Measurements from ENCODE around the gene SPSB4.

Gene SPSB4

GRCh38 chr3:141150081-141150830 is 99.1 kb downstream of the SPSB4 start:
- DNase-seq (ENCODE audit: low read depth) = no peak
- no peak for TF ChIP-seq CTCF (IDR thresholded peaks at IDR 0.05; ENCODE audit: insufficient read depth, low read depth, low read length, missing control alignments)
- no peak overlapping the region for H3K4me3 ChIP-seq (ENCODE audit: low read length)

- TF ChIP-seq CTCF (IDR thresholded peaks at IDR 0.05; ENCODE audit: insufficient read depth, low read depth, low read length, missing control alignments) = no peak
- H3K4me3 ChIP-seq (ENCODE audit: low read length) = no peak overlapping the region
- DNase-seq (ENCODE audit: low read depth) = no peak
Measured at GRCh38 chr3:141150931-141151330, 99.8 kb downstream of the SPSB4 start.

GRCh38 chr3:141151439-141151838 is 100.3 kb downstream of the SPSB4 start:
- no peak for DNase-seq (ENCODE audit: low read depth)
- no peak for TF ChIP-seq CTCF (IDR thresholded peaks at IDR 0.05; ENCODE audit: insufficient read depth, low read depth, low read length, missing control alignments)
- no peak overlapping the region for H3K4me3 ChIP-seq (ENCODE audit: low read length)

- DNase-seq (ENCODE audit: low read depth) = no peak
- H3K4me3 ChIP-seq (ENCODE audit: low read length) = no peak overlapping the region
- no peak for TF ChIP-seq CTCF (IDR thresholded peaks at IDR 0.05; ENCODE audit: insufficient read depth, low read depth, low read length, missing control alignments)
Measured at GRCh38 chr3:141152130-141152529, 101.0 kb downstream of the SPSB4 start.

- no peak for DNase-seq (ENCODE audit: low read depth)
- no peak for TF ChIP-seq CTCF (IDR thresholded peaks at IDR 0.05; ENCODE audit: insufficient read depth, low read depth, low read length, missing control alignments)
- H3K4me3 ChIP-seq (ENCODE audit: low read length) = no peak overlapping the region
Measured at GRCh38 chr3:141152801-141153678, 101.9 kb downstream of the SPSB4 start.

- TF ChIP-seq CTCF (IDR thresholded peaks at IDR 0.05; ENCODE audit: insufficient read depth, low read depth, low read length, missing control alignments) = no peak
- DNase-seq (ENCODE audit: low read depth) = no peak
- H3K4me3 ChIP-seq (ENCODE audit: low read length) = no peak overlapping the region
Measured at GRCh38 chr3:141153679-141153966, 102.5 kb downstream of the SPSB4 start.
